ENCODE measurements around the gene PTGIS. TPM values are rescaled to one million over a fixed set of nuclear protein-coding genes. Genes with fewer than 3 reads are reported as not detected.

The PTGIS gene
- total and polyA plus RNA-seq, 2 donors (not counting 3 experiments of a cell fraction or from before 2014, with no cell fraction given), result 6.2 to 11.8 TPM

DNA sequence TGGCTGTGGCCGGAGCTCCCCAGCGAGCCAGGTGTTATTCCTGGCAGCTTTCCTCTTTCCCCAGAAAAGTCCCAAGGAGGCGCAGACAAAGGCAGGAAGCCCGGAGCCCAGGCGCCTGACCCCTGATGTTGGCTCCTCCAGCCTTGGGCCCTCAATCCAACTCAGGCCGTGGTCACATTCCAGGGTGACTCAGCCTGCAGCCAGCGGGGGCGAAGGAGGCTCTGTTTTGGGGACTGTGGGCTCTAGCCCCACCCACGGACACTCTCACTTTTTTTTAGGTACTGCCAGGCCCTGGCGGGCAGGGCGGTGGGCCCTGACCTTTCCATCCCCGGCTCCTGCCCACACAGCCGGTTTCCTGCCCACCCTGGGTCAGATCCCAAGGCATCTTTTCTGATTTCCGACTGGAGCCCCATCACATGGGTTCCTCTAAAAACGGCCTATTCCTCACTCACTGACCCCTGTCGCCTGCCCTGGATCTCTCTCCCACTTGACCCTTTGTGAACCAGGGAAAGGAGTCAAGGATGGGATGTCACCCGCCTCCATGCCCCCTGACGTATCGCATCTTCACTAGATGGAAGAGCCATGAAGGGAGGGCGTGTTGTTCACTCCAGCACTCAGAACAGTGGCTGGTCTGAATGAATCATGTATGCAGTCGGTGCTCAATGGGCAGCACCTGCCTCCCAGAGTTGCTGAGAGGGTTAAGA is 5.5 kb downstream of the PTGIS start:
- H3K4me3 ChIP-seq (replicated peaks in 1 of 3; ENCODE audit: insufficient read depth in 1 of 3, low read depth in 1 of 3, low read length in 3 of 3), result no peak overlapping the region
- H3K9me1 ChIP-seq (replicated peaks; ENCODE audit: control insufficient read depth, extremely low read depth, insufficient read depth, low read length), result no peaks in the 10 kb centered on the region
- H2AFZ ChIP-seq (ENCODE audit: low read depth, low read length), result peak overlapping the region; percentile 11
- ChIA-PET POLR2A (interaction anchor here (0.6 kb wide), 1 partner anchor 18 kb away, joined by 4 read pairs; no protein-coding TSS in a partner anchor), CTCF (interaction anchor here (0.6 to 2.1 kb wide), 9 partner anchors 10 to 327 kb away, joined by 3 to 25 read pairs (median 4); no protein-coding TSS in a partner anchor)
- no peaks in the 10 kb centered on the region for H3K27me3 ChIP-seq (ENCODE audit: control insufficient read depth in 2 of 2, insufficient read depth in 2 of 2, low read length in 2 of 2)
- DNase-seq (ENCODE audit: low read depth, low spot score) (peak; percentile 96), FAIRE-seq (peak; percentile 97)
- H3K4me1 ChIP-seq (ENCODE audit: control insufficient read depth, extremely low read depth, insufficient read depth, low read length), result peaks cover 47% of the 10 kb centered on the region
- intact Hi-C loops (cut with micrococcal nuclease) (loop anchor here (1.0 to 10.0 kb wide), 2 partner anchors 21 to 472 kb away; no protein-coding TSS in a partner anchor), dilution Hi-C loops (cut with MboI; ENCODE audit: extremely low pct_ligation_motif_present, low sequenced_read_pairs) (no loop called here)
- H3K4me2 ChIP-seq (ENCODE audit: insufficient read depth, low read length), result peak overlapping the region; percentile 60
- peak; percentile 33 for TF ChIP-seq GATA2 (IDR thresholded peaks at IDR 0.05; ENCODE audit: insufficient read depth, insufficient read length, low read depth, low read length)
- TF ChIP-seq, protein P1, sequence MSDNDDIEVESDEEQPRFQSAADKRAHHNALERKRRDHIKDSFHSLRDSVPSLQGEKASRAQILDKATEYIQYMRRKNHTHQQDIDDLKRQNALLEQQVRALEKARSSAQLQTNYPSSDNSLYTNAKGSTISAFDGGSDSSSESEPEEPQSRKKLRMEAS (IDR thresholded peaks at IDR 0.05; ENCODE audit: insufficient read depth, insufficient read length), result peak; percentile 40
- TF ChIP-seq MYC (IDR thresholded peaks at IDR 0.05; ENCODE audit: low read depth, low read length), result no peak
- TF ChIP-seq JUN (IDR thresholded peaks at IDR 0.05; ENCODE audit: borderline replicate concordance, insufficient read depth, insufficient read length, low read depth), result peak; percentile 70
- peak; percentile 93 for TF ChIP-seq POLR2AphosphoS5 (IDR thresholded peaks at IDR 0.05; ENCODE audit: insufficient read depth, low read depth, low read length)
- TF ChIP-seq FOS (IDR thresholded peaks at IDR 0.05; ENCODE audit: borderline replicate concordance, insufficient read depth, low read length), result peak; percentile 93
- peak; percentile 26 for TF ChIP-seq POLR2A (IDR thresholded peaks at IDR 0.05; ENCODE audit: low read depth, low read length)
- TF ChIP-seq, protein P2, sequence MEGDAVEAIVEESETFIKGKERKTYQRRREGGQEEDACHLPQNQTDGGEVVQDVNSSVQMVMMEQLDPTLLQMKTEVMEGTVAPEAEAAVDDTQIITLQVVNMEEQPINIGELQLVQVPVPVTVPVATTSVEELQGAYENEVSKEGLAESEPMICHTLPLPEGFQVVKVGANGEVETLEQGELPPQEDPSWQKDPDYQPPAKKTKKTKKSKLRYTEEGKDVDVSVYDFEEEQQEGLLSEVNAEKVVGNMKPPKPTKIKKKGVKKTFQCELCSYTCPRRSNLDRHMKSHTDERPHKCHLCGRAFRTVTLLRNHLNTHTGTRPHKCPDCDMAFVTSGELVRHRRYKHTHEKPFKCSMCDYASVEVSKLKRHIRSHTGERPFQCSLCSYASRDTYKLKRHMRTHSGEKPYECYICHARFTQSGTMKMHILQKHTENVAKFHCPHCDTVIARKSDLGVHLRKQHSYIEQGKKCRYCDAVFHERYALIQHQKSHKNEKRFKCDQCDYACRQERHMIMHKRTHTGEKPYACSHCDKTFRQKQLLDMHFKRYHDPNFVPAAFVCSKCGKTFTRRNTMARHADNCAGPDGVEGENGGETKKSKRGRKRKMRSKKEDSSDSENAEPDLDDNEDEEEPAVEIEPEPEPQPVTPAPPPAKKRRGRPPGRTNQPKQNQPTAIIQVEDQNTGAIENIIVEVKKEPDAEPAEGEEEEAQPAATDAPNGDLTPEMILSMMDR (IDR thresholded peaks at IDR 0.05; ENCODE audit: extremely low read depth in 1 of 2, insufficient read depth in 1 of 2, low read depth in 1 of 2, low read length in 2 of 2), result no peak
- TF ChIP-seq EZH2 (IDR thresholded peaks at IDR 0.05; ENCODE audit: borderline replicate concordance, low read depth, low read length, severe bottlenecking), result no peak
- no TSS peak for BruUV-seq (replicated peaks)
- no peaks in the 10 kb centered on the region for H3K9me3 ChIP-seq (replicated peaks; ENCODE audit: control insufficient read depth, insufficient read depth, low read length)
- H3K9ac ChIP-seq (replicated peaks; ENCODE audit: extremely low read depth, insufficient read depth, low read length), result peak overlapping the region; percentile 36
- no peaks in the 10 kb centered on the region for H3K36me3 ChIP-seq (ENCODE audit: control insufficient read depth in 2 of 2, extremely low read depth in 1 of 2, insufficient read depth in 2 of 2, low read length in 2 of 2)
- peak overlapping the region; percentile 79 for H3K27ac ChIP-seq (ENCODE audit: insufficient read depth, low read depth, low read length)
- H4K20me1 ChIP-seq (replicated peaks; ENCODE audit: control insufficient read depth, extremely low read depth, insufficient read depth, low read length), result no peaks in the 10 kb centered on the region
- H3K79me2 ChIP-seq (ENCODE audit: control insufficient read depth, insufficient read depth, low read length), result no peaks in the 10 kb centered on the region
